HepG2 (cell line): ENCODE results near the gene HOXD4. TPM values are rescaled to one million over a fixed set of nuclear protein-coding genes. Genes with fewer than 3 reads are reported as not detected.

Experiments used
- ATM ChIP-seq: fragments of 450-650 bp; IDR thresholded peaks from 2 replicates; pipeline ENCODE4 v1.7.1; 2017; ENCODE audit warnings: mild to moderate bottlenecking, borderline replicate concordance
- BCL6 ChIP-seq: IDR thresholded peaks from 2 replicates; pipeline ENCODE4 v1.6.1; 2016; ENCODE audit warnings: missing genetic modification reagents, missing compliant biosample characterization
- JUND ChIP-seq: sonication (generic); formaldehyde crosslinking; IDR thresholded peaks from 2 replicates; pipeline ENCODE4 v1.8.0; 2022; ENCODE audit warnings: mild to moderate bottlenecking, missing genetic modification reagents
- MEIS2 ChIP-seq: sonication (generic); formaldehyde crosslinking; IDR thresholded peaks from 2 replicates; pipeline ENCODE4 v1.9.0; 2021; ENCODE audit warnings: mild to moderate bottlenecking, missing genetic modification reagents
- NAIF1 ChIP-seq: sonication (generic); formaldehyde crosslinking; IDR thresholded peaks from 2 replicates; pipeline ENCODE4 v1.5.0; 2020; ENCODE audit warnings: mild to moderate bottlenecking, missing genetic modification reagents, borderline replicate concordance
- NFE2 ChIP-seq: sonication (generic); formaldehyde crosslinking; IDR thresholded peaks from 2 replicates; pipeline ENCODE4 v1.4.0; 2020; ENCODE audit warnings: missing genetic modification reagents
- SKI ChIP-seq: fragments of 450-650 bp; IDR thresholded peaks from one replicate; pipeline ENCODE4 v1.6.1; 2018; ENCODE audit warnings: mild to moderate bottlenecking; ENCODE audit not compliant: partially characterized antibody
- SUZ12 ChIP-seq: fragments of 150-350 bp; IDR thresholded peaks from 2 replicates; pipeline ENCODE4 v1.6.1; 2014; ENCODE audit warnings: low read depth, low read length
- TP53 ChIP-seq: sonication (generic); formaldehyde crosslinking; conservative IDR thresholded peaks from 2 replicates; pipeline ENCODE4 v1.4.0; 2020; ENCODE audit warnings: missing genetic modification reagents
- ZNF12 ChIP-seq: sonication (generic); formaldehyde crosslinking; IDR thresholded peaks from 2 replicates; pipeline ENCODE4 v1.5.0; 2020; ENCODE audit warnings: missing genetic modification reagents
- ZNF142 ChIP-seq: sonication (generic); formaldehyde crosslinking; IDR thresholded peaks from 2 replicates; pipeline ENCODE4 v1.4.0; 2020; ENCODE audit warnings: missing genetic modification reagents
- ZNF576 ChIP-seq: sonication (generic); formaldehyde crosslinking; IDR thresholded peaks from 2 replicates; pipeline ENCODE4 v1.4.0; 2020; ENCODE audit warnings: mild to moderate bottlenecking, missing genetic modification reagents
- polyA plus RNA-seq, 8 experiments: library from polyadenylated mRNA; depleted of rRNA in 3 of 8; stranded (reverse) in 7 of 8; unstranded in 1 of 8; fragments of >200 nt; fragmentation: Illumina TruSeq in 4 of 8; extraction: Trizol in 4 of 8; gene quantifications; 2 replicates each; pipeline versions ENCODE4 v1.2.1 to v1.2.3, GENCODE V29; 2011 to 2016; ENCODE audit warnings: low read depth in 4 of 8, missing spikeins in 1 of 8, mixed read lengths in 1 of 8; ENCODE audit not compliant: insufficient read depth in 1 of 8
- total RNA-seq, 5 experiments: library from RNA; depleted of rRNA; stranded (reverse); fragments of >200 nt; fragmentation: Illumina TruSeq; extraction: Trizol; gene quantifications; 2 replicates each; pipeline ENCODE4 v1.2.3, GENCODE V29; 2016; ENCODE audit warnings: low read depth in 1 of 5
- TF ChIP-seq, protein P1 (sequence below), 2 experiments: IDR thresholded peaks; 2 replicates each; pipeline ENCODE4 v1.6.1; 2011 to 2012; ENCODE audit warnings: low read length in 2 of 2, borderline replicate concordance in 1 of 2, low read depth in 1 of 2, mild to moderate bottlenecking in 1 of 2, moderate library complexity in 1 of 2
- TF ChIP-seq, protein P2 (sequence below): sonication (generic); formaldehyde crosslinking; IDR thresholded peaks from 2 replicates; pipeline ENCODE4 v1.4.0; 2020; ENCODE audit warnings: missing genetic modification reagents

HOXD4 gene
- total and polyA plus RNA-seq, 2 of the 13 experiments (the other 11 are each of a cell fraction or from before 2014, with no cell fraction given) = not detected

GRCh38 chr2:176140513-176141317 is 10.6 kb upstream of the HOXD4 start (continued):
- TF ChIP-seq, protein P1, sequence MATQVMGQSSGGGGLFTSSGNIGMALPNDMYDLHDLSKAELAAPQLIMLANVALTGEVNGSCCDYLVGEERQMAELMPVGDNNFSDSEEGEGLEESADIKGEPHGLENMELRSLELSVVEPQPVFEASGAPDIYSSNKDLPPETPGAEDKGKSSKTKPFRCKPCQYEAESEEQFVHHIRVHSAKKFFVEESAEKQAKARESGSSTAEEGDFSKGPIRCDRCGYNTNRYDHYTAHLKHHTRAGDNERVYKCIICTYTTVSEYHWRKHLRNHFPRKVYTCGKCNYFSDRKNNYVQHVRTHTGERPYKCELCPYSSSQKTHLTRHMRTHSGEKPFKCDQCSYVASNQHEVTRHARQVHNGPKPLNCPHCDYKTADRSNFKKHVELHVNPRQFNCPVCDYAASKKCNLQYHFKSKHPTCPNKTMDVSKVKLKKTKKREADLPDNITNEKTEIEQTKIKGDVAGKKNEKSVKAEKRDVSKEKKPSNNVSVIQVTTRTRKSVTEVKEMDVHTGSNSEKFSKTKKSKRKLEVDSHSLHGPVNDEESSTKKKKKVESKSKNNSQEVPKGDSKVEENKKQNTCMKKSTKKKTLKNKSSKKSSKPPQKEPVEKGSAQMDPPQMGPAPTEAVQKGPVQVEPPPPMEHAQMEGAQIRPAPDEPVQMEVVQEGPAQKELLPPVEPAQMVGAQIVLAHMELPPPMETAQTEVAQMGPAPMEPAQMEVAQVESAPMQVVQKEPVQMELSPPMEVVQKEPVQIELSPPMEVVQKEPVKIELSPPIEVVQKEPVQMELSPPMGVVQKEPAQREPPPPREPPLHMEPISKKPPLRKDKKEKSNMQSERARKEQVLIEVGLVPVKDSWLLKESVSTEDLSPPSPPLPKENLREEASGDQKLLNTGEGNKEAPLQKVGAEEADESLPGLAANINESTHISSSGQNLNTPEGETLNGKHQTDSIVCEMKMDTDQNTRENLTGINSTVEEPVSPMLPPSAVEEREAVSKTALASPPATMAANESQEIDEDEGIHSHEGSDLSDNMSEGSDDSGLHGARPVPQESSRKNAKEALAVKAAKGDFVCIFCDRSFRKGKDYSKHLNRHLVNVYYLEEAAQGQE (IDR thresholded peaks at IDR 0.05; ENCODE audit: borderline replicate concordance in 1 of 2, low read depth in 1 of 2, low read length in 2 of 2) = no peak
- TF ChIP-seq ZNF142 (CRISPR knock-in tag) = no peak
- no peak for TF ChIP-seq NFE2 (CRISPR knock-in tag)
- TF ChIP-seq ZNF12 (CRISPR knock-in tag) = peak; percentile 30; the same call in 1 of the 2 replicates
- TF ChIP-seq JUND (CRISPR knock-in tag) = no peak
- TF ChIP-seq, protein P2, sequence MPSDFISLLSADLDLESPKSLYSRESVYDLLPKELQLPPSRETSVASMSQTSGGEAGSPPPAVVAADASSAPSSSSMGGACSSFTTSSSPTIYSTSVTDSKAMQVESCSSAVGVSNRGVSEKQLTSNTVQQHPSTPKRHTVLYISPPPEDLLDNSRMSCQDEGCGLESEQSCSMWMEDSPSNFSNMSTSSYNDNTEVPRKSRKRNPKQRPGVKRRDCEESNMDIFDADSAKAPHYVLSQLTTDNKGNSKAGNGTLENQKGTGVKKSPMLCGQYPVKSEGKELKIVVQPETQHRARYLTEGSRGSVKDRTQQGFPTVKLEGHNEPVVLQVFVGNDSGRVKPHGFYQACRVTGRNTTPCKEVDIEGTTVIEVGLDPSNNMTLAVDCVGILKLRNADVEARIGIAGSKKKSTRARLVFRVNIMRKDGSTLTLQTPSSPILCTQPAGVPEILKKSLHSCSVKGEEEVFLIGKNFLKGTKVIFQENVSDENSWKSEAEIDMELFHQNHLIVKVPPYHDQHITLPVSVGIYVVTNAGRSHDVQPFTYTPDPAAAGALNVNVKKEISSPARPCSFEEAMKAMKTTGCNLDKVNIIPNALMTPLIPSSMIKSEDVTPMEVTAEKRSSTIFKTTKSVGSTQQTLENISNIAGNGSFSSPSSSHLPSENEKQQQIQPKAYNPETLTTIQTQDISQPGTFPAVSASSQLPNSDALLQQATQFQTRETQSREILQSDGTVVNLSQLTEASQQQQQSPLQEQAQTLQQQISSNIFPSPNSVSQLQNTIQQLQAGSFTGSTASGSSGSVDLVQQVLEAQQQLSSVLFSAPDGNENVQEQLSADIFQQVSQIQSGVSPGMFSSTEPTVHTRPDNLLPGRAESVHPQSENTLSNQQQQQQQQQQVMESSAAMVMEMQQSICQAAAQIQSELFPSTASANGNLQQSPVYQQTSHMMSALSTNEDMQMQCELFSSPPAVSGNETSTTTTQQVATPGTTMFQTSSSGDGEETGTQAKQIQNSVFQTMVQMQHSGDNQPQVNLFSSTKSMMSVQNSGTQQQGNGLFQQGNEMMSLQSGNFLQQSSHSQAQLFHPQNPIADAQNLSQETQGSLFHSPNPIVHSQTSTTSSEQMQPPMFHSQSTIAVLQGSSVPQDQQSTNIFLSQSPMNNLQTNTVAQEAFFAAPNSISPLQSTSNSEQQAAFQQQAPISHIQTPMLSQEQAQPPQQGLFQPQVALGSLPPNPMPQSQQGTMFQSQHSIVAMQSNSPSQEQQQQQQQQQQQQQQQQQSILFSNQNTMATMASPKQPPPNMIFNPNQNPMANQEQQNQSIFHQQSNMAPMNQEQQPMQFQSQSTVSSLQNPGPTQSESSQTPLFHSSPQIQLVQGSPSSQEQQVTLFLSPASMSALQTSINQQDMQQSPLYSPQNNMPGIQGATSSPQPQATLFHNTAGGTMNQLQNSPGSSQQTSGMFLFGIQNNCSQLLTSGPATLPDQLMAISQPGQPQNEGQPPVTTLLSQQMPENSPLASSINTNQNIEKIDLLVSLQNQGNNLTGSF (CRISPR knock-in tag) = no peak
- no peak for TF ChIP-seq SUZ12
- no peak for TF ChIP-seq TP53 (CRISPR knock-in tag)
- no peak for TF ChIP-seq ZNF576 (CRISPR knock-in tag)
- TF ChIP-seq ATM = no peak
- no peak for TF ChIP-seq NAIF1
- TF ChIP-seq SKI = peak; percentile 33
- TF ChIP-seq MEIS2 (CRISPR knock-in tag) = peak; percentile 55; the same call in 1 of the 2 replicates
- no peak for TF ChIP-seq BCL6 (CRISPR knock-in tag)
